Measurements from ENCODE around the gene PPP1R14C.
"Not testable (repeated sequence)": the region's sequence is repeated elsewhere in the genome, so short reads cannot be mapped to it uniquely, and the experiment has no call there.

The PPP1R14C gene

DNA sequence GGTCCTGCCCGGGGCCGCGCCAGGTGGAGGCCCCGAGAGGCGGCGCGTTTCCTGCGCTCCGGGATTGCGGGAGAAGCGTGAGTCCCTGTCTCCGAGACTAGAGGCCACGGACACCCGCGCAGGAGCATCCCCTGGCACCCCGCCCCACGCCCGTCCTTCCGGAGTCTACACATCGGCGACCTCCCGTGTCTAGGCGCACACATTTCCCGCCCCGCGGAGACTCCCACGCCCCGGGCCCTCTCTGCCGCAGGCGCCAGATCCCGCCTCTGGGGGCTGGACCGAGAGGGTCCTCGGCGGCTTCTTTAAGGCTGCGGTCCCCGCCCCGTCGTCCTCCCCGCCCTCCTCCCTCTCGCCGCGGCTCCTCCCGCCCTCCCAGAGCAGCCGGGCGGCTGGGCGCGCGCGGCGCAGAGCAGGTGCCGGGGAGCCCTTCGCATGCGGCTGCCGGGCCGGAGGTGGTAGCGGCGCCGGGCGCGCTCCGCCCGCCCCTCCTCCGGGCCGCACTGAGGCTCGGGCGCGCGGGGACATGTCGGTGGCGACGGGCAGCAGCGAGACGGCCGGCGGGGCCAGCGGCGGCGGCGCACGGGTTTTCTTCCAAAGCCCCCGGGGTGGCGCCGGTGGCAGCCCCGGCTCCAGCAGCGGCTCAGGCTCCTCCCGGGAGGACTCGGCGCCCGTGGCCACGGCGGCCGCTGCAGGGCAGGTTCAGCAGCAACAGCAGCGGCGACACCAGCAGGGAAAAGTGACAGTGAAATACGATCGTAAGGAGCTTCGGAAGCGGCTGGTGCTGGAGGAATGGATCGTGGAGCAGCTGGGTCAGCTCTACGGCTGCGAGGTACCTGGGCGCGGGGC, at the start of gene PPP1R14C:
Gene PPP1R14C (plus strand): TSS at position 375 of the 846 bp plus-strand sequence. CDS start 149 bp downstream, at position 524.
- no peak for DNase-seq (ENCODE audit: low read depth)

DNA sequence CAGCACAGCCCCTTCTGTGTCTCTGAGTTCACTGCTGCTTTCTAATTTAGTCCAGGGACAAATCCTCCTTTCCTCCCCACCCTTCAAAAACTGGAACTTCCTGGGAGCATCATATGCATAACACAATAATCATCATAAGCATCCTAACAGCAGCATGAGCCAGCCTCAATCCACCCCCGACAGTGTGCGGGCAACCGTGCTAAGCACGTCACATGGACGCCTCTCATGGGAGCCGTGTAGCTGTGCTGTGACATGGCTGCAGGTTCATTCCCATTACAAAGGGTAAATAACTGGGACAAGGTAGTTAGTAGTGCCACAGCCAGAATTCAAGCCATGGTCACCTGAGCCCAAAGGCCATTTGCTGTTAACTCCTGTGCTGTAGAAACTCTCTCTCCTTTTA, 49.4 kb upstream of the PPP1R14C start:
- DNase-seq (ENCODE audit: low read depth) = no peak

DNA sequence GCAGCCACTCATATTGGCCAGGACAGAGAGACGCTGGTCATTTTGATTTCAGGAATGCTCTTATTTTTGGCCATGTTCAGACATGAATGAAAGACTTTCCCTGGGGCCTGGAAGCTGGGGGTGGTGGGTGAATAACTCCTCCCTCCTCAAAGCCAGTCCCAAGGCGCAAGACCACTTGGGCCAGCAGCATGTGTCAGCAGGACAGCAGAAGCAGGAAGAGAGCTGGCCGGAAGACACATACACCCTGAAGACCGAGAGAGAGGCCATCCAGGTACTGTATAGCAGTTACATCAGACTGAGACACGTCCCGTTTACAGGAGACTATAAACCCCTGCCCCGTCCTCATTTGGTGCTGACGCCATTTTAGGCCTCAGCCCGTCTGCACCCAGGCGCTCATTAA, 44.7 kb upstream of the PPP1R14C start:
- DNase-seq (ENCODE audit: low read depth) = no peak

DNA sequence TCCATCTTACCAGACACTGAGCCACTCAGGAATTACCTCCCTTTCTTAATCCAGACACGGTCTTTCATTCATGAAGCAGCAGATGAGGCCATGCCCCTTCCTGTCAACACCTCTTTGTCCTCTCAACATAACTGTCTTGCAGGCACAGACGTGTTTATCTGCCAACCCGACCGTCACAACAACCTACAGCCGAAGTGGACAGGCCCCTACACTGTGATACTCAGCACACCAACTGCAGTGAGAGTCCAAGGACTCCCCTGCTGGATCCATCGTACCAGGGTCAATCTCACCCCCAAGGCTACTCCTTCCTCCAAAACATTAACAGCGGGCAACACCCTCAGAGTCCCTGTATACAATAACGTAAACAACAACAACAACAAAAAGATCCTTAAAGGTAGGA, 43.3 kb upstream of the PPP1R14C start:
- DNase-seq (ENCODE audit: low read depth) = no peak

GRCh38 chr6:150099953-150100352, 42.9 kb upstream of the PPP1R14C start:
- DNase-seq (ENCODE audit: low read depth) = no peak

GRCh38 chr6:150100745-150101144, 42.1 kb upstream of the PPP1R14C start:
- no peak for DNase-seq (ENCODE audit: low read depth)

GRCh38 chr6:150102750-150103270, 40.0 kb upstream of the PPP1R14C start:
- no peak for DNase-seq (ENCODE audit: low read depth)

- DNase-seq (ENCODE audit: low read depth) = no peak
Measured at GRCh38 chr6:150112233-150112632, 30.6 kb upstream of the PPP1R14C start.

DNA sequence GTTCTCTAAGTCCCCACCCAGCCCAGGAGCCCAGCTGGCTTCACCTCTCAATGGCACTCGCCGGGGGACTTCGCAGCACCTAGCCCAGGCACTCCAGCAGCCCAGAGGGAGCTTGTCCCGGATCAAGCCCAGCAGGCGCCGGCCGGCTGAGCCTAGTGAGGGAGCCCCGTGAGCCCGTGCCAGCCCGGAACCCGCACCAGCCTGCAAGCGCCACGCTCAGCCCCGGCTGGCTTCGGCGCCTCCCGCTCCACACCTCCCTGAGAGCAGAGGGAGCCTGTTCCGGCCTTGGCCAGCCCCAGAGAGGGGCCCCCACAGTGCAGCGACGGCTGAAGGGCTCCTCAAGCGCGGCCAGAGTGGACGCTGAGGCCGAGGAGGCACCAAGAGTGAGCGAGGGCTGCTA, 27.1 kb upstream of the PPP1R14C start:
- DNase-seq (ENCODE audit: low read depth) = no peak

- no peak for DNase-seq (ENCODE audit: low read depth)
Measured at GRCh38 chr6:150116200-150116800, 26.5 kb upstream of the PPP1R14C start.

DNA sequence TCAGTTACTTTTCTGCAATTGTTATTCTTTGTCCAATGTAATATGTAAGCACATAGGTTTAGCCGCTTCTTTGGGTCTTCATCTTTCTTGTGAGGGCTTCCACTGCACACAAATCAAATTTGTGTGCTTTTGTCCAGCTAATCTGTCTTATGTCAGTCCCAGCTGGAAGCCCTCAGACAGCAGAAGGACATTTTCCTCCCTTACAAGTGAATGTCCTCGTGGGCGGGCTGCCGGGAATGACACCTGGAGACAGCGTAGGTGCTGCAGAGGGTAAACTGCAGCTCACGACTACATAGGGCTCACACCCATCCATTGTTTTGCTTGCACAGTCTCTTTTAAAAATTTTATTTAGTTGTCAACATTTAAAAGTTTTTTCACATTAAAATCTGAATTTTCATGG, 24.6 kb upstream of the PPP1R14C start:
- no peak for DNase-seq (ENCODE audit: low read depth)

GRCh38 chr6:150118627-150119026, 24.2 kb upstream of the PPP1R14C start:
- DNase-seq (ENCODE audit: low read depth) = no peak

- DNase-seq (ENCODE audit: low read depth) = no peak
Measured at GRCh38 chr6:150119173-150119572, 23.7 kb upstream of the PPP1R14C start.

DNA sequence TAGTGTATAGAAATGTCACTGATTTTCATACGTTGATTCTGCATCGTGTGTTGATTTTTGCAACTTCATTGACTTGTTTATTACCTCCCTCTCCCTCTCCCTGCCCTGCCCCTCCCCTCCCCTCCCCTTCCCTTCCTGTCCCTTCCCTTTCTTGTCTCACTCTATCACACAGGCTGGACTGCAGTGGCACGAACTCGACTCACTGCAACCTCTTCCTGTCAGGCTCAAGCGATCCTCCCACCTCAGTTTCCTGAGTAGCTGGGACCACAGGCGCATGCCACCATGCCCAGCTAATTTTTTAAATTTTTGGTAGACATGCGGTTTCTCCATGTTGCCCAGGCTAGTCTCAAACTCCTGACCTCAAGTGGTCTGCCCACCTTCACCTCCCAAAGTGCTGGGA, 19.2 kb upstream of the PPP1R14C start:
- no peak for DNase-seq (ENCODE audit: low read depth)

DNA sequence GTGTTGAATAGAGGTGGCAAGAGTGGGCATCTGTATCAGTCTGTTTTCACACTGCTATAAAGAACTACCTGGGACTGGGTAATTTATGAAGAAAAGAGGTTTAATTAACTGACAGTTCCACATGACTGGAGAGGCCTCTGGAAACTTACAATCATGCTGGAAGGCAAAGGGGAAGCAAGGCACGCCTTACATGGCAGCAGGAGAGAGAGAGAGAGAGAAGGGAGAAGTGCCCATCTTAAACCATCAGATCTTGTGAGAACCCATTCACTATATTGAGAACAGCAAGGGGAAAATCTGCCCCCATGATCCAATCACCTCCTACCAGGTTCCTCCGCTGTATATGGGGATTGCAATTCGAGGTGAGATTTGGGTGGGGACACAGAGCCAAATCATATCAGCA, 18.6 kb upstream of the PPP1R14C start:
- DNase-seq (ENCODE audit: low read depth) = no peak

DNA sequence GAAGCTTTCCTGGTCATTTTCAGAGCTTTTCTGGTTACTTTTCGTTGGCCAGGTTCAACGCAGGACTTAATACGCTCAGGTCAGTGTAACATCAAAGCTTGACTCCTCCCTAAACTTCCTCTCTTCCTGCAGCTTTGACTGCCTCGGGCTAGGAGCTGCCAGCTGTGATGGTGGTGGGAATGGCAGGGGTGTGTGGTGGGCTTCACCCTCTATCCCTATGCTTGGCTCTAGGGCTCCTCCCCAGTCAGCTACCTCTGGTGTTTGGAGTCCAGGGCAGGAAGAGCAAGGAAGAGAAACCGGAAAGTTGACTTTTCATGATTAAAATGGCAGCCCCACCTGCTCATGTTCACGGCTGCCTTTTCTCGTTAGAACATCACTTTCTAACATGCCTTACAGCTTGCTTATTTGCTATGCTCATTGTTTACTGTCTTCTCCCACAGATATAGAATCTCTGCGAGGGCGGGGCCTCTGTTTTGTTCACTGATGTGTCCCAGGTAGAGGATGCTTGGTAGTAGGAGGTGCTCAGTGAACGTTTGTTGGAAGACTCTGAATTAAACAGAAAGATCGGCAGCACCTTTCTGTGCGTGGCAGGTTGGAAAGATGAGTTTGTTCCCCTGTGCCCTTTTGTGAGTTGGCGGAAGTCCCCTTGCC, 16.1 kb upstream of the PPP1R14C start:
- no peak for DNase-seq (ENCODE audit: low read depth)

DNA sequence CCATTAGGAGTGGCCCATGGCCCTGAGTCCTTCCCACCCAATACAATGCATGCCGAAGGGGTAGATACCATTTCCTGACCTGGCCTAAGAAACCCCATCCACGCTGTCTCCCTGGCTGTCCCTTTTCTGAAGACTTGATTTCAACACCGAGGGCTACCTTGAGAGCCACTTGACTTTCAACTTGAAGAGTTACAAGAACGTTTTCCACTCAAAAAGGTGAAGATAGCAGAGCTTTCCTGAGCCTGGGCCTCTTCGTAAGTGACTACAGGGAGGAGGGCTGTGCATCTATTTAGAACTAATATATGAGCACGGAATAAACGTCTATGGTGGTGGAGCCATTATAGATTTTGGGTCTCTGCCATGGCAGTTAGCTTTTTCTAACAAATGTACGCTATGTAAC, 14.4 kb upstream of the PPP1R14C start:
- no peak for DNase-seq (ENCODE audit: low read depth)

DNA sequence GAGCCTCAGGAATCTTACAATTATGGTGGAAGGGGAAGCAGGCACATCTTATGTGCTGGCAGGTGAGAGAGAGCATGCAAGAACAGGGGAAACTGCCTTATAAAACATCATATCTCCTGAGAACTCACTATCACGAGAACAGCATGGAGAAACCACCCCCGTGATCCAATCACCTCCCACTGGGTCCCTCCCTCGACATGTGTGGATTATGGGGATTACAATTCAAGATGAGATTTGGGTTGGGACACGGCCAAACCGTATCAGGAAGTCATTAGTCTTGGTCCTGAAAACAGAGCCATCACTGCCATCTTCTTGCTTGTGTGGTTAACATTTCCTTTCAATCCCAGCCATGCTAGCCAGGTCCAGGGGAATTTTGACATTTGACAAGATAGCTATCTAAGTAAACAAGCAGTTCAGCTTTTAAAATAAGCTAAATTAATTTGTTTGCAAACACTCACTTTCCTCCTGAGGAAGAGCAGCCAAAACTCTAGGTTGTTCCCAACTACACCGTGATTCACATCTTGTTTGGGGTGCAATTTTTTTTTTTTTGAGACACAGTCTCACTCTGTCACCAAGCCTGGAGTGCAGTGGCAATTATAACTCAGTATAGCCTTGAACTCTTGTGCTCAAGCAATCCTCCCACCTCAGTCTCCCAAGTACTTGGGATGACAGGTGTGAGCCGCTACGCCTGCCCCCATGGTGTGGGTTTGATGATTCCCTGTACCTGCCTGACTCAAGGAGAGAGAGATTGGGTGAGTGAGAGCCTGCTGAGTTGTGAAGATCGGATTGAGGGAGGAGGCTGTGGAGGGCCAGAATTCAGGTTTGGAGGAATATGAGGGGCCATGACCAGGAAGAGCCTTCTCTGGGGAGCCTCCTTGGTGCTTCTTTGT, 13.0 kb upstream of the PPP1R14C start:
- no peak for DNase-seq (ENCODE audit: low read depth)

GRCh38 chr6:150133686-150134085, 9.2 kb upstream of the PPP1R14C start:
- no peak for DNase-seq (ENCODE audit: low read depth)

GRCh38 chr6:150134280-150134920, 8.4 kb upstream of the PPP1R14C start:
- DNase-seq (ENCODE audit: low read depth) = no peak

DNA sequence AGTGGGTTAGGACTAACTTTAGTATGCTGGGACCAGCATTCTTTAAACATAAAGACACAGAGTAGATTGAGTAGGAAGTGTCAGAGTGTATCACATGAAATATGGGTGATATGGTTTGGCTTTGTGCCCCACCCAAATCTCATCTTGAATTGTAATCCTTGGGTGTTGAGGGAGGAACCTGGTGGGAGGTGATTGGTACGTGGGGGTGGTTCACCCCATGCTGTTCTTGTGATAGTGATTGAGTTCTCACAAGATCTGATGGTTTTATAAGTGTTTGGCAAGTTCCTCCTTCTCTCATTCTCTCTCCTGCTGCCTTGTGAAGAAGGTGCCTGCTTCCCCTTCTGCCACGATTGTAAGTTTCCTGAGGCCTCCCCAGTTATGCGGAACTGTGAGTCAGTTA, 5.1 kb upstream of the PPP1R14C start:
- not testable (repeated sequence) for DNase-seq (ENCODE audit: low read depth)
